OCI-LY7 (cell line): ENCODE measurements around the gene PTCH1.

Experiments
- EZH2phosphoT487 ChIP-seq: fragments of 200-600 bp; sonication (generic); IDR thresholded peaks from 2 replicates; pipeline ENCODE4 v1.6.1; 2018; ENCODE audit warnings: low read depth, borderline replicate concordance, mild to moderate bottlenecking, mixed run types, antibody characterized with exemption, low read length, moderate library complexity, mixed read lengths
- TF ChIP-seq, protein P1 (sequence below): fragments of 200-600 bp; sonication (generic); conservative IDR thresholded peaks from 2 replicates; pipeline ENCODE4 v1.5.1; 2014; ENCODE audit warnings: mild to moderate bottlenecking, antibody characterized with exemption, low read length, moderate library complexity, mixed read lengths

DNA sequence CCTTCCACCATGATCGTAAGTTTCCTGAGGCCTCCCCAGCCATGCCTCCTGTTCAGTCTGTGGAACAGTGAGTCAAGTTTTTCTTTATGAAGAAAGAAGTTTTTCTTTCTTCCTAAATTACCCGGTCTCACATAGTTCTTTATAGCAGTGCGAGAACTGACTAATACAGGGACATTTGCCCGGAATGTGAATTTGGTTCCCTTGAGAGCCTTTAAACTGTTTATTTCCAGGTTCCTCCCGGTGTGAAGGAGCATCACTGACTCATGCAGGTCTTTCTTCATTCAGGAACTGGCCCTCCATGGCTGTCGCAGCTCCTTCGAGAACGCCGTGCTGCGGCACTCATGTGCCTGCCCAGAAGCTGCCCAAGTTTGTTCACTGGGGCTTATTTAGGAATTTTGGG, 87.7 kb downstream of the PTCH1 start:
- TF ChIP-seq, protein P1, sequence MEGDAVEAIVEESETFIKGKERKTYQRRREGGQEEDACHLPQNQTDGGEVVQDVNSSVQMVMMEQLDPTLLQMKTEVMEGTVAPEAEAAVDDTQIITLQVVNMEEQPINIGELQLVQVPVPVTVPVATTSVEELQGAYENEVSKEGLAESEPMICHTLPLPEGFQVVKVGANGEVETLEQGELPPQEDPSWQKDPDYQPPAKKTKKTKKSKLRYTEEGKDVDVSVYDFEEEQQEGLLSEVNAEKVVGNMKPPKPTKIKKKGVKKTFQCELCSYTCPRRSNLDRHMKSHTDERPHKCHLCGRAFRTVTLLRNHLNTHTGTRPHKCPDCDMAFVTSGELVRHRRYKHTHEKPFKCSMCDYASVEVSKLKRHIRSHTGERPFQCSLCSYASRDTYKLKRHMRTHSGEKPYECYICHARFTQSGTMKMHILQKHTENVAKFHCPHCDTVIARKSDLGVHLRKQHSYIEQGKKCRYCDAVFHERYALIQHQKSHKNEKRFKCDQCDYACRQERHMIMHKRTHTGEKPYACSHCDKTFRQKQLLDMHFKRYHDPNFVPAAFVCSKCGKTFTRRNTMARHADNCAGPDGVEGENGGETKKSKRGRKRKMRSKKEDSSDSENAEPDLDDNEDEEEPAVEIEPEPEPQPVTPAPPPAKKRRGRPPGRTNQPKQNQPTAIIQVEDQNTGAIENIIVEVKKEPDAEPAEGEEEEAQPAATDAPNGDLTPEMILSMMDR = no peak
- no peak for TF ChIP-seq EZH2phosphoT487
